OCI-LY1 (cell line): ENCODE data around the gene C1QTNF9B.
"Not testable (repeated sequence)": the region's sequence is repeated elsewhere in the genome, so short reads cannot be mapped to it uniquely, and the experiment has no call there.

Source experiments
- H2AFZ ChIP-seq: fragments of 200-600 bp; sonication (generic), shearing (Covaris generic); 2 replicates; pipeline ENCODE4 v1.6.0; 2014; ENCODE audit warnings: antibody characterized with exemption, mild to moderate bottlenecking, low read length
- H3F3A ChIP-seq: fragments of 200-600 bp; sonication (generic), shearing (Covaris generic); 2 replicates; pipeline ENCODE4 v1.6.0; 2014; ENCODE audit warnings: mild to moderate bottlenecking, antibody characterized with exemption, low read length, moderate library complexity; ENCODE audit not compliant: insufficient read depth
- H3K27ac ChIP-seq: fragments of 200-600 bp; sonication (generic); 2 replicates; pipeline ENCODE4 v1.5.1; 2014; ENCODE audit warnings: low read length, mixed run types, mild to moderate bottlenecking, low read depth; ENCODE audit not compliant: poor library complexity, severe bottlenecking
- H3K27me3 ChIP-seq: fragments of 200-600 bp; sonication (generic); 2 replicates; pipeline ENCODE4 v1.6.0; 2014; ENCODE audit warnings: antibody characterized with exemption, mild to moderate bottlenecking, low read length, moderate library complexity; ENCODE audit not compliant: insufficient read depth
- H3K36me3 ChIP-seq: fragments of 200-600 bp; sonication (generic); 2 replicates; pipeline ENCODE4 v1.6.1; 2014; ENCODE audit warnings: mild to moderate bottlenecking, antibody characterized with exemption, low read length, moderate library complexity, mixed read lengths; ENCODE audit not compliant: insufficient read depth
- H3K4me1 ChIP-seq: fragments of 200-600 bp; sonication (generic); 2 replicates; pipeline ENCODE4 v1.5.1; 2014; ENCODE audit warnings: mild to moderate bottlenecking, low read length, moderate library complexity; ENCODE audit not compliant: insufficient read depth, severe bottlenecking
- H3K4me2 ChIP-seq: fragments of 200-600 bp; sonication (generic), shearing (Covaris generic); 2 replicates; pipeline ENCODE4 v1.6.1; 2014; ENCODE audit warnings: low read length
- H3K4me3 ChIP-seq: fragments of 200-600 bp; sonication (generic); 2 replicates; pipeline ENCODE4 v1.5.1; 2014; ENCODE audit warnings: low read length, low read depth, mild to moderate bottlenecking, mixed read lengths; ENCODE audit not compliant: poor library complexity, severe bottlenecking
- H3K79me2 ChIP-seq: fragments of 200-600 bp; shearing (Covaris generic); 2 replicates; pipeline ENCODE4 v1.6.1; 2016; ENCODE audit warnings: mixed run types, low read length, mixed read lengths; ENCODE audit not compliant: insufficient read depth
- H3K9ac ChIP-seq: fragments of 200-600 bp; sonication (generic), shearing (Covaris generic); 2 replicates; pipeline ENCODE4 v1.6.1; 2014; ENCODE audit warnings: mild to moderate bottlenecking, low read length, mixed read lengths
- H3K9me2 ChIP-seq: fragments of 200-600 bp; sonication (generic), shearing (Covaris generic); 2 replicates; pipeline ENCODE4 v1.6.1; 2014; ENCODE audit warnings: low read depth, mild to moderate bottlenecking, low read length, mixed read lengths
- H3K9me3 ChIP-seq: fragments of 200-600 bp; shearing (Covaris generic); 2 replicates; pipeline ENCODE4 v1.6.1; 2014; ENCODE audit warnings: low read length, mixed read lengths
- H4K20me1 ChIP-seq: fragments of 200-600 bp; sonication (generic), shearing (Covaris generic); 2 replicates; pipeline ENCODE4 v1.6.0; 2016; ENCODE audit warnings: mild to moderate bottlenecking, low read length; ENCODE audit not compliant: insufficient read depth
- EZH2 ChIP-seq: fragments of 200-600 bp; sonication (generic), shearing (Covaris generic); IDR thresholded peaks from 2 replicates; pipeline ENCODE4 v1.8.0; 2017; ENCODE audit warnings: borderline replicate concordance, mixed run types, mild to moderate bottlenecking, antibody characterized with exemption, low read length, moderate library complexity, mixed read lengths
- TF ChIP-seq, protein P1 (sequence below): fragments of 200-600 bp; sonication (generic), shearing (Covaris generic); IDR thresholded peaks from 2 replicates; pipeline ENCODE4 v1.5.1; 2017; ENCODE audit warnings: mild to moderate bottlenecking, antibody characterized with exemption, low read length, moderate library complexity, mixed read lengths

Gene C1QTNF9B

DNA sequence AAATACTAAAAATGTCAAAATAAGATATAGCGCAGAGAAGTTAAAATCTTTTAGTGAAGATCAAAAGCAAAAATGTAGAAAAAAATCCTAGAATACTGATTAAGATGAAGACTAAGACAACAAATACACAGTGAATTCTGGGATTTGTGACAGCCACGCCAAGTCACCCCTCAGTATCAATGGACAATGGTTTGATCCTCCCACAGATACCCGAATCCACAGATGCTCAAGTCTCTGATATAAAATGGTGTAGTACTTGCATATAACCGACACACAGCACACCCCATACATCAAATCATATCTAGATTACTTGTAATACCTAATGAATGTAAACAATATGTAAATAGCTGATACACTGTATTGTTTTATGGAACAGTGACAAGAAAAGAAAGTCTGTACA lies 14.0 kb downstream of the C1QTNF9B start:
- Histone ChIP-seq H3K9me3 (no peaks in the 10 kb centered on the region), H3K4me2 (no peak overlapping the region), H3K79me2 (no peaks in the 10 kb centered on the region), H3K27me3 (no peaks in the 10 kb centered on the region), H3K4me1 (peaks cover 8% of the 10 kb centered on the region), H3K4me3 (no peak overlapping the region), H3K9me2 (no peaks in the 10 kb centered on the region), H4K20me1 (no peaks in the 10 kb centered on the region), H3K27ac (no peak overlapping the region), H2AFZ (no peak overlapping the region), H3K36me3 (peaks cover 8% of the 10 kb centered on the region; the same call in 1 of the 2 replicates), H3K9ac (no peak overlapping the region), H3F3A (no peaks in the 10 kb centered on the region)
- TF ChIP-seq, protein P1, sequence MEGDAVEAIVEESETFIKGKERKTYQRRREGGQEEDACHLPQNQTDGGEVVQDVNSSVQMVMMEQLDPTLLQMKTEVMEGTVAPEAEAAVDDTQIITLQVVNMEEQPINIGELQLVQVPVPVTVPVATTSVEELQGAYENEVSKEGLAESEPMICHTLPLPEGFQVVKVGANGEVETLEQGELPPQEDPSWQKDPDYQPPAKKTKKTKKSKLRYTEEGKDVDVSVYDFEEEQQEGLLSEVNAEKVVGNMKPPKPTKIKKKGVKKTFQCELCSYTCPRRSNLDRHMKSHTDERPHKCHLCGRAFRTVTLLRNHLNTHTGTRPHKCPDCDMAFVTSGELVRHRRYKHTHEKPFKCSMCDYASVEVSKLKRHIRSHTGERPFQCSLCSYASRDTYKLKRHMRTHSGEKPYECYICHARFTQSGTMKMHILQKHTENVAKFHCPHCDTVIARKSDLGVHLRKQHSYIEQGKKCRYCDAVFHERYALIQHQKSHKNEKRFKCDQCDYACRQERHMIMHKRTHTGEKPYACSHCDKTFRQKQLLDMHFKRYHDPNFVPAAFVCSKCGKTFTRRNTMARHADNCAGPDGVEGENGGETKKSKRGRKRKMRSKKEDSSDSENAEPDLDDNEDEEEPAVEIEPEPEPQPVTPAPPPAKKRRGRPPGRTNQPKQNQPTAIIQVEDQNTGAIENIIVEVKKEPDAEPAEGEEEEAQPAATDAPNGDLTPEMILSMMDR = no peak
- no peak for TF ChIP-seq EZH2

GRCh38 chr13:23881402-23881800 lies 15.9 kb downstream of the C1QTNF9B start:
- H3K36me3 ChIP-seq = peaks cover 11% of the 10 kb centered on the region; the same call in 1 of the 2 replicates
- H3K9ac ChIP-seq, H4K20me1 ChIP-seq, H2AFZ ChIP-seq, H3K9me2 ChIP-seq, H3K27ac ChIP-seq, H3K79me2 ChIP-seq, H3F3A ChIP-seq, H3K9me3 ChIP-seq, H3K4me2 ChIP-seq, H3K4me1 ChIP-seq, H3K27me3 ChIP-seq, H3K4me3 ChIP-seq: not testable (repeated sequence)

DNA sequence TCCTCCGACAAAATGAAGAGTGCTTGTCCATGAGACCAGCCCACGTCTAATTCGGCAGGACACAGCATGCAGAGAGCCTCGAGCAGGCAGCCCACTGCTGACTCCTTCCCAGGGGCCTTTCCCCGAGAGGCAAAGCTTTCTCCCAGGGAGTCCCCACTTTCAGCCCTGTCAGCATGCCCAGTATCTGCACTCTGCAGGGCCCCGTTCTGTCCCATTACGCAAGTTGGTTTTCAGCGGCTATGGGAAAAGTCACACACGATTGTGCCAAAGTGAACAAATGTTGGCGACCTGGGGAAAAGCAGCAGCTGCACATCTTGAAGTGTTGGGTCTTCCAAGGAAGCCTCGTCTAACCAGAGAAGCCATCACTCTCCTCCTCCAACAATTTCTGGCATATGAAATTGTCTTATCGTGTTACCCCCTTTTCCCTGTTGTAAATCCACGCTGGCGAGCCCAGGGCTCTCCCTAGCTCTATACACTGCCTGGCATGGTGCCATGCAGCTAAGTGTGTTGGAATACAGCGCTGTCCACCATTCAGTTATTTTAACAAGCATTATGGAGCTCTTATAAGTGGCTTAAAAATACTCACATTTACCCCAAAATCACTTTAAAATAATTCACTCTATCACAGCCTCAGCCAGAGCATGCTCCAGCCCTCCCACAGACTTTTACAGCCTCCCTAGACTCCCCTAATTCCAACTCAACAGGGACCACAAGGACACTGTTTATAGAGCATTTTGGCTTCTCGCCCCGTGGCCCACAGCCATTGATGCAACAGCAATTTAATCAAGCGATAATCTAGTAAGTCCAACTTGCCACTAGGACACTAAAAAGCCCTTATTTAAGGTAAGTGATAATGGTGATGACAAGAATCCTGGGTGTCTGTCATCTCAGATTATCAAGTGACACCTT lies 16.6 kb downstream of the C1QTNF9B start:
- H3K4me2 ChIP-seq, H3F3A ChIP-seq, H4K20me1 ChIP-seq, H3K9me2 ChIP-seq, H3K27me3 ChIP-seq, H3K9ac ChIP-seq, H3K4me1 ChIP-seq, H3K27ac ChIP-seq, H3K9me3 ChIP-seq, H2AFZ ChIP-seq, H3K4me3 ChIP-seq, H3K79me2 ChIP-seq: not testable (repeated sequence)
- peaks cover 11% of the 10 kb centered on the region; the same call in 1 of the 2 replicates for H3K36me3 ChIP-seq

- Histone ChIP-seq H3K36me3 (peaks cover 3% of the 10 kb centered on the region; the same call in 1 of the 2 replicates), H3K79me2 (no peaks in the 10 kb centered on the region), H3K9me2 (no peaks in the 10 kb centered on the region), H3K27me3 (no peaks in the 10 kb centered on the region), H3K27ac (no peak overlapping the region), H3K9me3 (no peaks in the 10 kb centered on the region), H3F3A (no peaks in the 10 kb centered on the region), H4K20me1 (no peaks in the 10 kb centered on the region), H3K4me2 (no peak overlapping the region), H3K4me3 (no peak overlapping the region), H3K9ac (no peak overlapping the region), H2AFZ (no peak overlapping the region), H3K4me1 (no peaks in the 10 kb centered on the region)
- TF ChIP-seq, protein P1 = no peak
- TF ChIP-seq EZH2 = no peak
Measured at GRCh38 chr13:23877286-23877685, 20.0 kb downstream of the C1QTNF9B start.
